Measurements from ENCODE around the gene KLLN. TPM values are rescaled to one million over a fixed set of nuclear protein-coding genes. Genes with fewer than 3 reads are reported as not detected.

Gene KLLN
- total and polyA plus RNA-seq, 2 of the 8 experiments (the other 6 are each of a cell fraction or from before 2014, with no cell fraction given) = 0.24 to 0.73 TPM

DNA sequence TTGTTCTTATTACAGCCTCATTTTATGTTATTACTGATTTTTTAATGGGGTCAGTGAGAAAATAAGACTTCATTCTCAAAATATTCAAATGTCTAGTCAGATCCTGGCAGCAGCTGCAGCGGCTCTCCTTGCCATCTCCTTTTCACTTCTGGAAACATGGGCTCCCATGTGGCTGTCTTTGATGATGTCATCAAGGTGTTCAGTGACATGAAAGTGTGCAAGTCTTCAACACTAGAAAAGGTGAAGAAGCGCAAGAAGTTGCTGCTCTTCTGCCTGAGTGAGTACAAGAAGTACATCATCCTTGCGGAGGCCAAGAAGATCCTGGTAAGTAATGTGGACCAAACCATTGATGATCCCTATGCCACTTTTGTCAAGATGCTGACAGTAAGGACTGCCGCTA, 19.6 kb downstream of the KLLN start (continued):
- TF ChIP-seq CHD7 (IDR thresholded peaks at IDR 0.05; ENCODE audit: insufficient replicate concordance, low read length) = no peak
- no peak for TF ChIP-seq PHF8 (conservative IDR thresholded peaks at IDR 0.05; ENCODE audit: low read depth, low read length)
- TF ChIP-seq BRCA1 (IDR thresholded peaks at IDR 0.05; ENCODE audit: low read depth, low read length) = no peak
- no peak for TF ChIP-seq TCF12 (IDR thresholded peaks at IDR 0.05; ENCODE audit: low read depth, low read length)
- no peak for TF ChIP-seq GABPA (IDR thresholded peaks at IDR 0.05; ENCODE audit: borderline replicate concordance, insufficient read depth, low read length)
- TF ChIP-seq CREB1 (IDR thresholded peaks at IDR 0.05) = no peak
- no peak for TF ChIP-seq USF2 (IDR thresholded peaks at IDR 0.05; ENCODE audit: low read length)
- no peak for TF ChIP-seq EP300 (IDR thresholded peaks at IDR 0.05; ENCODE audit: borderline replicate concordance in 1 of 2, low read depth in 2 of 2, low read length in 2 of 2)
- no peak for TF ChIP-seq ATF3 (IDR thresholded peaks at IDR 0.05; ENCODE audit: insufficient read depth, low read depth, low read length)
- TF ChIP-seq BCL11A (IDR thresholded peaks at IDR 0.05; ENCODE audit: low read depth in 2 of 2, low read length in 2 of 2) = no peak
